ENCODE data around the gene GABARAP. TPM values are rescaled to one million over a fixed set of nuclear protein-coding genes. Genes with fewer than 3 reads are reported as not detected.

The GABARAP gene
- total and polyA plus RNA-seq, 2 of the 13 experiments (the other 11 are each of a cell fraction or from before 2014, with no cell fraction given): 161 to 310 TPM

- TF ChIP-seq ZNF142 (CRISPR knock-in tag; IDR thresholded peaks at IDR 0.05) (no peak), ZNF674 (CRISPR knock-in tag; IDR thresholded peaks at IDR 0.05; ENCODE audit: low read depth) (no peak), ETS1 (CRISPR knock-in tag; IDR thresholded peaks at IDR 0.05) (no peak), MAX (IDR thresholded peaks at IDR 0.05) (peak; percentile 47), POGK (CRISPR knock-in tag; conservative IDR thresholded peaks at IDR 0.05) (peak; percentile 53), PBX3 (CRISPR knock-in tag; IDR thresholded peaks at IDR 0.05; ENCODE audit: borderline replicate concordance) (no peak), PAX8 (CRISPR knock-in tag; IDR thresholded peaks at IDR 0.05; ENCODE audit: borderline replicate concordance) (no peak), ZXDC (CRISPR knock-in tag; IDR thresholded peaks at IDR 0.05) (no peak), CTCF (CRISPR knock-in tag; IDR thresholded peaks at IDR 0.05) (no peak), CBX5 (CRISPR knock-in tag; IDR thresholded peaks at IDR 0.05; ENCODE audit: borderline replicate concordance) (no peak)
Measured at GRCh38 chr17:7239091-7240027, 2.9 kb downstream of the GABARAP start, which contains the start of gene PHF23 (continued).
